HepG2 (cell line): ENCODE results near the gene HOXD12. TPM values are rescaled to one million over a fixed set of nuclear protein-coding genes. Genes with fewer than 3 reads are reported as not detected.

Experiments
- ATAC-seq: fragments of 200-7000 bp; cut with Tn5 transposase; 3 replicates; pipeline ENCODE4 v1.9.1; 2020; ENCODE audit warnings: mild to moderate bottlenecking, moderate library complexity
- BruUV-seq: library from RNA; stranded (reverse); fragments of 400-500 nt; replicated peaks from 2 replicates; lab custom pipeline; 2021; lab: Mats Ljungman, UMichigan
- CTCF ChIA-PET: fragments of 300-600 bp; formaldehyde crosslinking; extraction: SDS; loops from one replicate; lab custom pipeline; 2021; ENCODE audit warnings: low total read pairs, inconsistent platforms, low intra/inter-chr PET ratio; lab: Yijun Ruan, JAX
- POLR2A ChIA-PET: fragments of 350-600 bp; sonication (Branson Sonifier 250); formaldehyde crosslinking; loops from one replicate; lab custom pipeline; 2020; ENCODE audit warnings: antibody characterized with exemption, inconsistent platforms; lab: Yijun Ruan, JAX
- DNase-seq: peaks from one replicate; pipeline ENCODE4 v3.0.0-alpha.2; 2015; ENCODE audit warnings: low spot score
- FAIRE-seq: peaks from 3 replicates; lab custom pipeline; 2011; peaks lifted over from hg19 to GRCh38; lab: Jason Lieb, UNC
- H2AFZ ChIP-seq: one replicate; pipeline ENCODE4 v1.6.1; 2011; ENCODE audit warnings: low read length, inconsistent platforms
- H3K27ac ChIP-seq: fragments of 300-600 bp; 3 replicates; pipeline ENCODE4 v1.8.0; 2011; ENCODE audit warnings: mixed run types, mild to moderate bottlenecking, mixed read lengths, low read length, inconsistent platforms; ENCODE audit not compliant: insufficient read depth; ENCODE audit errors: extremely low read length
- H3K27me3 ChIP-seq, 2 experiments: fragments of 200-600 bp in 1 of 2; 2 replicates in 1 of 2; 3 replicates in 1 of 2; pipeline versions ENCODE4 v1.6.0 to v1.8.0; 2011; ENCODE audit warnings: low read length in 2 of 2, mild to moderate bottlenecking in 2 of 2, moderate library complexity in 2 of 2, inconsistent platforms in 1 of 2; ENCODE audit not compliant: insufficient read depth in 2 of 2, control insufficient read depth in 1 of 2
- H3K36me3 ChIP-seq, 2 experiments: fragments of 200-600 bp in 1 of 2; replicated peaks in 1 of 2; 2 replicates in 1 of 2; 3 replicates in 1 of 2; pipeline versions ENCODE4 v1.5.1 to v1.8.0; 2011; ENCODE audit warnings: low read length in 2 of 2, inconsistent platforms in 1 of 2; ENCODE audit not compliant: insufficient read depth in 2 of 2, control insufficient read depth in 1 of 2
- H3K4me1 ChIP-seq: 2 replicates; pipeline ENCODE4 v1.5.1; 2012; ENCODE audit warnings: low read length, inconsistent platforms; ENCODE audit not compliant: insufficient read depth
- H3K4me2 ChIP-seq: 2 replicates; pipeline ENCODE4 v1.6.0; 2011; ENCODE audit warnings: low read depth, low read length, inconsistent platforms
- H3K4me3 ChIP-seq, 3 experiments: fragments of 200-600 bp in 1 of 3; sonication (generic), shearing (Covaris generic) in 1 of 3; replicated peaks in 1 of 3; 2 replicates each; pipeline ENCODE4 v1.5.1; 2011 to 2016; ENCODE audit warnings: low read length in 3 of 3, inconsistent platforms in 2 of 3, low read depth in 2 of 3, mild to moderate bottlenecking in 2 of 3, control low read depth in 1 of 3, mixed read lengths in 1 of 3; ENCODE audit not compliant: insufficient read depth in 1 of 3
- H3K79me2 ChIP-seq: one replicate; pipeline ENCODE4 v1.6.1; 2011; ENCODE audit warnings: low read length, inconsistent platforms; ENCODE audit not compliant: insufficient read depth
- H3K9ac ChIP-seq: 2 replicates; pipeline ENCODE4 v1.6.0; 2011; ENCODE audit warnings: mild to moderate bottlenecking, low read depth, low read length, inconsistent platforms; ENCODE audit not compliant: insufficient read depth
- H3K9me3 ChIP-seq: 2 replicates; pipeline ENCODE4 v1.5.1; 2012; ENCODE audit warnings: mild to moderate bottlenecking, low read length
- H4K20me1 ChIP-seq: 2 replicates; pipeline ENCODE4 v1.6.0; 2011; ENCODE audit warnings: inconsistent platforms, mild to moderate bottlenecking, low read length, moderate library complexity; ENCODE audit not compliant: insufficient read depth
- ARID5B ChIP-seq: IDR thresholded peaks from 2 replicates; pipeline ENCODE4 v1.4.0; 2020; ENCODE audit warnings: mild to moderate bottlenecking, missing genetic modification reagents
- FOXC1 ChIP-seq: sonication (generic); formaldehyde crosslinking; IDR thresholded peaks from 2 replicates; pipeline ENCODE4 v1.8.0; 2022; ENCODE audit warnings: mild to moderate bottlenecking, missing genetic modification reagents, borderline replicate concordance
- IRF9 ChIP-seq: sonication (generic); formaldehyde crosslinking; IDR thresholded peaks from 2 replicates; pipeline ENCODE4 v1.8.0; 2022; ENCODE audit warnings: missing genetic modification reagents, mild to moderate bottlenecking, borderline replicate concordance
- KDM3A ChIP-seq: IDR thresholded peaks from 2 replicates; pipeline ENCODE4 v1.6.1; 2018; ENCODE audit warnings: low read depth, missing compliant biosample characterization
- PHF20 ChIP-seq: sonication (generic); formaldehyde crosslinking; IDR thresholded peaks from 2 replicates; pipeline ENCODE4 v1.5.0; 2020; ENCODE audit warnings: mild to moderate bottlenecking, missing genetic modification reagents
- RBM39 ChIP-seq: fragments of 200-400 bp; formaldehyde crosslinking; IDR thresholded peaks from one replicate; pipeline ENCODE4 v1.6.1; 2018; ENCODE audit warnings: antibody characterized with exemption, mild to moderate bottlenecking, low read depth, low read length; ENCODE audit not compliant: poor library complexity, severe bottlenecking
- UBTF ChIP-seq: sonication (generic); formaldehyde crosslinking; IDR thresholded peaks from 2 replicates; pipeline ENCODE4 v1.4.0; 2020; ENCODE audit warnings: mild to moderate bottlenecking, missing genetic modification reagents
- ZNF292 ChIP-seq: sonication (generic); formaldehyde crosslinking; IDR thresholded peaks from 2 replicates; pipeline ENCODE4 v1.8.1; 2022; ENCODE audit warnings: mild to moderate bottlenecking, low read depth, missing genetic modification reagents, borderline replicate concordance
- ZNF337 ChIP-seq: sonication (generic); formaldehyde crosslinking; IDR thresholded peaks from 2 replicates; pipeline ENCODE4 v1.5.1; 2020; ENCODE audit warnings: missing genetic modification reagents, low read depth, mild to moderate bottlenecking, borderline replicate concordance
- WGBS: methylation state at CpG from one replicate; pipeline ENCODE4 v1.1.6; 2017; ENCODE audit warnings: low lambda C conversion rate; 5-methylcytosine and 5-hydroxymethylcytosine counted together
- in situ Hi-C: cut with HindIII; loops from 2 replicates; pipeline ENCODE4 v1.10.0; 2017; ENCODE audit warnings: low pct_unique_long_range_greater_than_20kb; ENCODE audit not compliant: extremely low pct_ligation_motif_present
- intact Hi-C: fragments of 100-400 bp; cut with micrococcal nuclease; formaldehyde crosslinking; loops from one replicate; pipeline ENCODE4 v1.10.0; 2022; ENCODE audit not compliant: unreplicated experiment
- polyA plus RNA-seq, 8 experiments: library from polyadenylated mRNA; depleted of rRNA in 3 of 8; stranded (reverse) in 7 of 8; unstranded in 1 of 8; fragments of >200 nt; fragmentation: Illumina TruSeq in 4 of 8; extraction: Trizol in 4 of 8; gene quantifications; 2 replicates each; pipeline versions ENCODE4 v1.2.1 to v1.2.3, GENCODE V29; 2011 to 2016; ENCODE audit warnings: low read depth in 4 of 8, missing spikeins in 1 of 8, mixed read lengths in 1 of 8; ENCODE audit not compliant: insufficient read depth in 1 of 8
- total RNA-seq, 5 experiments: library from RNA; depleted of rRNA; stranded (reverse); fragments of >200 nt; fragmentation: Illumina TruSeq; extraction: Trizol; gene quantifications; 2 replicates each; pipeline ENCODE4 v1.2.3, GENCODE V29; 2016; ENCODE audit warnings: low read depth in 1 of 5

The HOXD12 gene
- total and polyA plus RNA-seq, 2 of the 13 experiments (the other 11 are each of a cell fraction or from before 2014, with no cell fraction given): not detected

GRCh38 chr2:176138526-176138922 lies 38.9 kb downstream of the HOXD12 start:
- peaks cover 11% of the 10 kb centered on the region for H3K4me1 ChIP-seq
- 21% methylated on average over 12 of the region's 14 CpGs for WGBS
- no peaks in the 10 kb centered on the region for H3K9me3 ChIP-seq
- DNase-seq (no peak), FAIRE-seq (no peak)
- ChIA-PET CTCF (no interaction called here), POLR2A (no interaction called here)
- H3K36me3 ChIP-seq: no peaks in the 10 kb centered on the region
- H3K4me3 ChIP-seq: no peak overlapping the region
- H4K20me1 ChIP-seq: no peaks in the 10 kb centered on the region
- no TSS peak for BruUV-seq
- no peaks in the 10 kb centered on the region for H3K79me2 ChIP-seq
- in situ Hi-C loops: no loop called here
- H3K27me3 ChIP-seq: peaks cover 9 to 91% of the 10 kb centered on the region in 2 experiments; a peak in 4 of 5 replicates
- TF ChIP-seq ZNF292 (CRISPR knock-in tag) (no peak), RBM39 (no peak), KDM3A (CRISPR knock-in tag) (no peak), PHF20 (CRISPR knock-in tag) (no peak), ARID5B (CRISPR knock-in tag) (no peak), UBTF (no peak), IRF9 (CRISPR knock-in tag) (no peak), FOXC1 (CRISPR knock-in tag) (no peak), ZNF337 (no peak)
- TF ChIP-seq, all 625 proteins: peak for 0
- Histone ChIP-seq H2AFZ (no peak overlapping the region), H3K27ac (no peak overlapping the region), H3K4me2 (no peak overlapping the region), H3K9ac (no peak overlapping the region)
- no peak for ATAC-seq
- intact Hi-C loops: no loop called here
